ENCODE results near the gene PHF2.

The PHF2 gene

GRCh38 chr9:93579711-93580516 lies 3.5 kb downstream of the PHF2 start:
- no peak for DNase-seq (ENCODE audit: low read depth)
- no peak for TF ChIP-seq CTCF (IDR thresholded peaks at IDR 0.05; ENCODE audit: insufficient read depth, low read depth, low read length, missing control alignments)
- H3K4me3 ChIP-seq (ENCODE audit: low read length): no peak overlapping the region

GRCh38 chr9:93580654-93581380 lies 4.4 kb downstream of the PHF2 start:
- no peak for TF ChIP-seq CTCF (IDR thresholded peaks at IDR 0.05; ENCODE audit: insufficient read depth, low read depth, low read length, missing control alignments)

GRCh38 chr9:93582115-93582514 lies 5.7 kb downstream of the PHF2 start:
- no peak for DNase-seq (ENCODE audit: low read depth)
- H3K4me3 ChIP-seq (ENCODE audit: low read length): no peak overlapping the region
- TF ChIP-seq CTCF (IDR thresholded peaks at IDR 0.05; ENCODE audit: insufficient read depth, low read depth, low read length, missing control alignments): no peak

More at GRCh38 chr9:93580654-93581380, 4.4 kb downstream of the PHF2 start:
- DNase-seq (ENCODE audit: low read depth): no peak
- H3K4me3 ChIP-seq (ENCODE audit: low read length): no peak overlapping the region

GRCh38 chr9:93582550-93582949 lies 6.2 kb downstream of the PHF2 start:
- no peak overlapping the region for H3K4me3 ChIP-seq (ENCODE audit: low read length)
- DNase-seq (ENCODE audit: low read depth): no peak
- TF ChIP-seq CTCF (IDR thresholded peaks at IDR 0.05; ENCODE audit: insufficient read depth, low read depth, low read length, missing control alignments): no peak

GRCh38 chr9:93585259-93585658 lies 8.9 kb downstream of the PHF2 start:
- H3K4me3 ChIP-seq (ENCODE audit: low read length): no peak overlapping the region
- DNase-seq (ENCODE audit: low read depth): no peak
- no peak for TF ChIP-seq CTCF (IDR thresholded peaks at IDR 0.05; ENCODE audit: insufficient read depth, low read depth, low read length, missing control alignments)

GRCh38 chr9:93585695-93586094 lies 9.3 kb downstream of the PHF2 start:
- TF ChIP-seq CTCF (IDR thresholded peaks at IDR 0.05; ENCODE audit: insufficient read depth, low read depth, low read length, missing control alignments): no peak
- no peak overlapping the region for H3K4me3 ChIP-seq (ENCODE audit: low read length)
- no peak for DNase-seq (ENCODE audit: low read depth)
